ENCODE data around the gene SIN3B. TPM values are rescaled to one million over a fixed set of nuclear protein-coding genes. Genes with fewer than 3 reads are reported as not detected.

The SIN3B gene
- polyA plus RNA-seq, 1 donor from 2014 or later = 31.2 TPM

- Histone ChIP-seq H3K4me3 (ENCODE audit: low read length) (no peak overlapping the region), H3K27me3 (ENCODE audit: insufficient read depth, low read depth, low read length) (no peaks in the 10 kb centered on the region), H3K9me2 (ENCODE audit: insufficient read depth, low read length) (no peaks in the 10 kb centered on the region), H3K4me2 (ENCODE audit: low read length) (no peak overlapping the region), H3K27ac (ENCODE audit: low read length) (no peak overlapping the region), H3K79me2 (replicated peaks; ENCODE audit: insufficient read depth, low read length) (no peaks in the 10 kb centered on the region), H3K9ac (ENCODE audit: low read length) (no peak overlapping the region), H2AFZ (ENCODE audit: low read depth, low read length) (no peak overlapping the region), H4K20me1 (ENCODE audit: insufficient read depth) (no peaks in the 10 kb centered on the region), H3K9me3 (ENCODE audit: low read length) (no peaks in the 10 kb centered on the region), H3K36me3 (ENCODE audit: insufficient read depth, low read length) (no peaks in the 10 kb centered on the region), H3F3A (ENCODE audit: insufficient read depth, low read length, poor library complexity, severe bottlenecking) (no peaks in the 10 kb centered on the region)
- TF ChIP-seq RAD21 (conservative IDR thresholded peaks at IDR 0.05) (no peak), EP300 (conservative IDR thresholded peaks at IDR 0.05; ENCODE audit: poor library complexity, severe bottlenecking) (no peak), REST (IDR thresholded peaks at IDR 0.05; ENCODE audit: borderline replicate concordance) (no peak), MXI1 (conservative IDR thresholded peaks at IDR 0.05; ENCODE audit: poor library complexity, severe bottlenecking) (no peak), TAF1 (IDR thresholded peaks at IDR 0.05; ENCODE audit: low read depth) (no peak), EZH2 (IDR thresholded peaks at IDR 0.05; ENCODE audit: borderline replicate concordance, insufficient read depth, low read length, poor library complexity, severe bottlenecking) (no peak), POLR2AphosphoS5 (IDR thresholded peaks at IDR 0.05) (no peak), CTCF (IDR thresholded peaks at IDR 0.05; ENCODE audit: poor library complexity, severe bottlenecking) (no peak), SMC3 (conservative IDR thresholded peaks at IDR 0.05; ENCODE audit: poor library complexity) (no peak)
These were observed 20.9 kb downstream of the SIN3B start for GRCh38 chr19:16850133-16850532.

GRCh38 chr19:16851031-16851712 is 22.0 kb downstream of the SIN3B start:
- no peak for TF ChIP-seq CTCF (IDR thresholded peaks at IDR 0.05; ENCODE audit: poor library complexity, severe bottlenecking)
- no peak for TF ChIP-seq RAD21 (conservative IDR thresholded peaks at IDR 0.05)
- TF ChIP-seq REST (IDR thresholded peaks at IDR 0.05; ENCODE audit: borderline replicate concordance) = no peak
- TF ChIP-seq MXI1 (conservative IDR thresholded peaks at IDR 0.05; ENCODE audit: poor library complexity, severe bottlenecking) = no peak
- no peaks in the 10 kb centered on the region for H3K27me3 ChIP-seq (ENCODE audit: insufficient read depth, low read depth, low read length)

More at GRCh38 chr19:16851031-16851712, 22.0 kb downstream of the SIN3B start:
- H3K27ac ChIP-seq (ENCODE audit: low read length) = no peak overlapping the region
- H3K36me3 ChIP-seq (ENCODE audit: insufficient read depth, low read length) = no peaks in the 10 kb centered on the region
- no peaks in the 10 kb centered on the region for H4K20me1 ChIP-seq (ENCODE audit: insufficient read depth)
- H3K4me3 ChIP-seq (ENCODE audit: low read length) = no peak overlapping the region
- H2AFZ ChIP-seq (ENCODE audit: low read depth, low read length) = no peak overlapping the region
- no peak overlapping the region for H3K4me2 ChIP-seq (ENCODE audit: low read length)
- no peaks in the 10 kb centered on the region for H3K9me2 ChIP-seq (ENCODE audit: insufficient read depth, low read length)
- no peaks in the 10 kb centered on the region for H3K79me2 ChIP-seq (replicated peaks; ENCODE audit: insufficient read depth, low read length)
- no peaks in the 10 kb centered on the region for H3K9me3 ChIP-seq (ENCODE audit: low read length)
- H3K9ac ChIP-seq (ENCODE audit: low read length) = no peak overlapping the region
- no peaks in the 10 kb centered on the region for H3F3A ChIP-seq (ENCODE audit: insufficient read depth, low read length, poor library complexity, severe bottlenecking)
